HEK293T (cell line): ENCODE results near the gene GRIK4.

Source experiments
- CTCF ChIA-PET: fragments of 350-600 bp; formaldehyde crosslinking; extraction: SDS; loops from one replicate; lab custom pipeline; 2021; ENCODE audit warnings: antibody characterized with exemption, inconsistent platforms; lab: Yijun Ruan, JAX
- POLR2A ChIA-PET: fragments of 350-600 bp; formaldehyde crosslinking; extraction: SDS; loops from one replicate; lab custom pipeline; 2020; ENCODE audit warnings: antibody characterized with exemption, inconsistent platforms; lab: Yijun Ruan, JAX
- DNase-seq: peaks from one replicate; pipeline ENCODE4 v3.0.0; 2012; ENCODE audit warnings: mixed read lengths; ENCODE audit errors: extremely low spot score
- ARNT ChIP-seq: fragments of 450-650 bp; IDR thresholded peaks from 2 replicates; pipeline ENCODE4 v1.6.1; 2017; ENCODE audit warnings: mild to moderate bottlenecking
- BHLHE40 ChIP-seq: fragments of 450-650 bp; IDR thresholded peaks from 2 replicates; pipeline ENCODE4 v1.6.1; 2016; ENCODE audit warnings: mild to moderate bottlenecking, moderate library complexity, borderline replicate concordance
- CTBP1 ChIP-seq: fragments of 450-650 bp; IDR thresholded peaks from 2 replicates; pipeline ENCODE4 v1.6.1; 2016; ENCODE audit warnings: borderline replicate concordance
- ELF4 ChIP-seq: fragments of 450-650 bp; IDR thresholded peaks from 2 replicates; pipeline ENCODE4 v1.6.1; 2017; ENCODE audit warnings: antibody characterized with exemption
- FOXA1 ChIP-seq: fragments of 450-650 bp; IDR thresholded peaks from 2 replicates; pipeline ENCODE4 v1.6.1; 2016; ENCODE audit warnings: mild to moderate bottlenecking
- FOXK2 ChIP-seq: fragments of 450-650 bp; IDR thresholded peaks from 2 replicates; pipeline ENCODE4 v1.6.1; 2016; ENCODE audit warnings: mild to moderate bottlenecking
- FOXM1 ChIP-seq: fragments of 450-650 bp; IDR thresholded peaks from 2 replicates; pipeline ENCODE4 v1.6.1; 2017; ENCODE audit warnings: mild to moderate bottlenecking, borderline replicate concordance
- HDGF ChIP-seq: fragments of 450-650 bp; IDR thresholded peaks from 2 replicates; pipeline ENCODE4 v1.6.1; 2017; ENCODE audit warnings: antibody characterized with exemption, borderline replicate concordance
- L3MBTL2 ChIP-seq: fragments of 450-650 bp; conservative IDR thresholded peaks from 2 replicates; pipeline ENCODE4 v1.6.1; 2016; ENCODE audit warnings: mild to moderate bottlenecking
- LEF1 ChIP-seq: fragments of 450-650 bp; IDR thresholded peaks from 2 replicates; pipeline ENCODE4 v1.6.1; 2017; ENCODE audit warnings: mild to moderate bottlenecking, borderline replicate concordance
- NFRKB ChIP-seq: fragments of 450-650 bp; IDR thresholded peaks from 2 replicates; pipeline ENCODE4 v1.6.1; 2016; ENCODE audit warnings: mild to moderate bottlenecking, moderate library complexity
- SP1 ChIP-seq: fragments of 450-650 bp; IDR thresholded peaks from 2 replicates; pipeline ENCODE4 v1.6.1; 2017
- SUZ12 ChIP-seq: fragments of 450-650 bp; IDR thresholded peaks from 2 replicates; pipeline ENCODE4 v1.6.1; 2016; ENCODE audit warnings: mild to moderate bottlenecking
- TARDBP ChIP-seq: fragments of 450-650 bp; IDR thresholded peaks from 2 replicates; pipeline ENCODE4 v1.6.1; 2016
- ZNF384 ChIP-seq: fragments of 450-650 bp; IDR thresholded peaks from 2 replicates; pipeline ENCODE4 v1.6.1; 2016
- TF ChIP-seq, protein P1 (sequence below): fragments of 450-650 bp; IDR thresholded peaks from 2 replicates; pipeline ENCODE4 v1.6.1; 2016

The GRIK4 gene

DNA sequence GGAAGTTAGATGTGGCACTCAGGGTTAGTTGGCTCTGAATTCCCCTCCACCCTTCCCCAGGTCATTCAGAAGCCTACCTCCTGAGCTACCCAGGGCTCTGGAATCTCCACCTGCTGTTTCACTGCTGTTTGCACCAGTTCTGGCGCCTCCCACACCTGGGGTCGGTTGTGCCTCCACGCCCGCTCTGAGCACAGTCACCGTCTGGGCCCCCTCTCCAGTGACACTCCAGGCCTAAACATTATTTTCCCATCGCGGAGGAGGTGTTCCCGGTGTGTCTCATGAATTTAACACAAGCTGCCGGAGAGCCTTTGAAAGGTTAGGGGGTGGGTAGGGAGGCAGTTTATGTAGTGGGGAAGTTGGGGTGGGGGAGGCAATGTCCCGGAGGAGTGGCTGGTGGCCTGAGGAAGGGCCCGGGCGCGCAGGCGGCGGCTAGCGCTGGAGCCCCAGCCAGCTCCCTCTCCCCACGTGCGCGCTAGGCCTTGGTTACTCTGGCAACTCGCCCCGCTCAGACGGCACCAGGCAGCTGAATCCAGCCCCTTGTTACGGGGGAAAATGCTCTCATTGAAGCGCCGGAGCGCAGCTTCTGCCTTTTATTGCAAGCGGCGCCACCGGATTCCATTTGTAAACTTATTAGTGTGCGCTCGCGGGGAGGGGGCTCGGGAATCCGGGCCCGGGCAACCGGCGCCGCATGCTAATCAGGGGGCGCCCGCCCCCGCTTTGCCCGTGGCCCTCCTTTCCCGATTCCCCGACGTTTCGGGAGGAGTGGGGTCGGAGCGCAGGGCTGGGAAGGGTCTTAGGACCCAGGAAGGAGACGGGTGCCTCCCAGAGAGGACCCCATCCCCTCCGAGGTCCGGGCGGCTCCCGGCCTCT is 52.4 kb downstream of the GRIK4 start:
- no peak for TF ChIP-seq ELF4
- no peak for TF ChIP-seq CTBP1
- no peak; the same call in 1 of the 2 replicates for TF ChIP-seq L3MBTL2
- no peak for TF ChIP-seq LEF1
- no peak for TF ChIP-seq FOXA1
- TF ChIP-seq HDGF, result no peak
- no peak for TF ChIP-seq FOXK2
- no peak for TF ChIP-seq SP1
- no peak for TF ChIP-seq FOXM1
- no peak for TF ChIP-seq TARDBP
- no peak for TF ChIP-seq BHLHE40
- no peak for TF ChIP-seq NFRKB
- ChIA-PET POLR2A (interaction anchor here (1.5 kb wide), 1 partner anchor 11 kb away, joined by 3 read pairs; no protein-coding TSS in a partner anchor), CTCF (interaction anchor here (1.7 kb wide), 1 partner anchor 53 kb away, joined by 3 read pairs; no protein-coding TSS in a partner anchor)
- DNase-seq, result no peak

DNA sequence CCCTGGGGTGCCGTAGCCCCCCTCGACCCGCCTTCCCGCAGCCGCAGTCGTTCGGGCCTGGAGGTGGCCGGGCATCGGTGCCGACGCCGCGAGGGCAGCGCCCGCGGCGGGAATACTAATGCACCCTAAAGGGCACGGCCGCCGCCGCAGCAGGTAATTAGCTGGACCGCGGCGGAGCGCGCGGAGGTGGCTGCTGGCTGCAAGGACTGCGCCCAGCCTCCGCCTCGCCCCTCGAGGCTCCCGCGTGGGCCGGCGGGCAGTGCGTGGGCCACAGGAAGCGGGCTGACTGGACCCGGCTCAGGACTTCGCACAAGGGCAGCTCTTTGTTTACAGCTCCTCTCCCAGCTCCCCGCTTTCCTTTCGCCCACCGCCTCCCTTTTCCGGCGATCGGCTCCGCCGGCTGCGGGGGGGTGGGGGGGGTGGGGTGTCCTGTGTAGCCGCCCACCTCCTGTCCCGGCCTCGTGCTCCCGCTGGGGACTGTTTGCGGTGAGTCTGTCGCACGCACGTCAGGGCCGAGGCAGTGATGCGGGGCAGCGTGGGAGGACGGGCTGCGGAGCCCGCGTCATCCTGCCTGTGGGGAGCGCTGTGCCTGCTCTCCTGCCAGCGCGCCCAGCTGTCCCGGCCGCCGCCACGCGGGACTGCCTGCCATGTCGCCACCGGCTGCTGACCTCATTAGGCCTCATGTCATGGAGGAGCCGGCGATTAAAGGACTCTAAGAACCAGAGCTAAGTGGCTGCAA is 53.2 kb downstream of the GRIK4 start:
- TF ChIP-seq SP1 (no peak), ELF4 (no peak)
- ChIA-PET POLR2A (interaction anchor here (1.5 kb wide), 1 partner anchor 12 kb away, joined by 3 read pairs; no protein-coding TSS in a partner anchor), CTCF (interaction anchor here (1.7 kb wide), 1 partner anchor 54 kb away, joined by 3 read pairs; no protein-coding TSS in a partner anchor)
- peak; percentile 47 for DNase-seq

DNA sequence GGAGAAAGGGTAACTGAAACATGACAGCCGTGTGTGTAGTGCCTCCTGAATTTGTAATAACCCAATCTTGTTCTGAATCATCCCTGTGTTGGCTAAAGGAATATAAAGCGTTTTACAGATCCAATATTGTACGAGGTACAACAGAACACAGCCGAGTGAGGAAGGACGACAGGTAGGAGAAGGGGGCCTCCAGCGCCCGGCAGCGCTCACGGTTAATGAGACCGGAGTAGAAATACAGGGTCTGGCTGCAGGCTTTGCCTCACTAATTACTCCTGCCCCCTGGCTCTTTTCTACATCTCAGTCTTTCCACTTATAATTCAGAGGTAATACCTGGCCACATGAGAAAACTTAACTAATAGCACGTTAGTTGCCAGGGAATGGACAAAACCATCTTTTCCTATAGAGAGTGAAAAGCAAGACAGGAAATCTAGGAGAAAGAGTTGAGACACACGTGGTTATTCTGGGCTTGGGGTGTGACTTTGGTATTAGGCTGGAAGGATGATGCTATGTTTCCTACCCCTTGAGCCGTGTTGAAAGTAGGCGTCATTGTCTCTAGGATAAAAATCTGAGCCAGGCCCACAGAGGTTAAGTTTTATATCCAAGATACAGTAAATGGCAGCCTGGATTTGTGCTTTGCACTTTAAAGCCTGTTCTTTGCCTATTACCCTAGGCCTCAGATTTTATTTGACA is 54.1 kb downstream of the GRIK4 start:
- no peak for DNase-seq
- POLR2A ChIA-PET, result no interaction called here
- TF ChIP-seq FOXK2 (no peak), HDGF (no peak), FOXM1 (no peak), L3MBTL2 (no peak), NFRKB (no peak), SP1 (no peak), TARDBP (no peak), CTBP1 (no peak), BHLHE40 (no peak), SUZ12 (no peak), ARNT (no peak), FOXA1 (no peak), LEF1 (no peak), ELF4 (no peak), ZNF384 (no peak)
- TF ChIP-seq, protein P1, sequence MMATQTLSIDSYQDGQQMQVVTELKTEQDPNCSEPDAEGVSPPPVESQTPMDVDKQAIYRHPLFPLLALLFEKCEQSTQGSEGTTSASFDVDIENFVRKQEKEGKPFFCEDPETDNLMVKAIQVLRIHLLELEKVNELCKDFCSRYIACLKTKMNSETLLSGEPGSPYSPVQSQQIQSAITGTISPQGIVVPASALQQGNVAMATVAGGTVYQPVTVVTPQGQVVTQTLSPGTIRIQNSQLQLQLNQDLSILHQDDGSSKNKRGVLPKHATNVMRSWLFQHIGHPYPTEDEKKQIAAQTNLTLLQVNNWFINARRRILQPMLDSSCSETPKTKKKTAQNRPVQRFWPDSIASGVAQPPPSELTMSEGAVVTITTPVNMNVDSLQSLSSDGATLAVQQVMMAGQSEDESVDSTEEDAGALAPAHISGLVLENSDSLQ, result no peak
- CTCF ChIA-PET, result interaction anchor here (1.7 kb wide), 1 partner anchor 55 kb away, joined by 3 read pairs; no protein-coding TSS in a partner anchor

DNA sequence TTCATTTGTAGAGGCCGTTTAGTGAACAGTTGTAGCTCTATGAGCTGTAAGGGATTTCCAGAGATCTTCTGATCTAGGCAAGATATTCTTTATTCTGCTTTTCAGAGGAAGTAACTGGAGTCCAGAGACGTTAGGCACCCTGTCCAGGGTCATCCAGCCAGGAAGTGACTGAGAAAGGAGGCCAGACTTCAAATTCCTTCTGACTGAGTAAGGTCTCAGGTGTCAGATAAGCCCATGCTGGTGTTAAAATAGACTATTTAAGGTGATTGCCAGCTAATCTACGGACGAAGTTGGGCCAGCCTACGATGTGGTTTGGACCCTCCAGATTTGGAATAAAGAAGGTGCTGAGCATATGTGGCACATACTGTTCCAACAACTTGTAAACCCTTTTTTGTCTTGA is 54.6 kb downstream of the GRIK4 start:
- no peak for TF ChIP-seq BHLHE40
- TF ChIP-seq L3MBTL2, result no peak
- TF ChIP-seq SP1, result no peak
- TF ChIP-seq HDGF, result no peak
- no peak for TF ChIP-seq CTBP1
- TF ChIP-seq NFRKB, result no peak
- TF ChIP-seq FOXA1, result no peak
- TF ChIP-seq TARDBP, result no peak
- no peak for TF ChIP-seq ARNT
- TF ChIP-seq, protein P1, result no peak
- no peak for TF ChIP-seq ELF4
- TF ChIP-seq LEF1, result no peak
- no peak for TF ChIP-seq ZNF384
- no peak for TF ChIP-seq FOXM1
- no peak for TF ChIP-seq FOXK2
- no peak for TF ChIP-seq SUZ12
- POLR2A ChIA-PET, result no interaction called here
- CTCF ChIA-PET, result no interaction called here
- no peak for DNase-seq

DNA sequence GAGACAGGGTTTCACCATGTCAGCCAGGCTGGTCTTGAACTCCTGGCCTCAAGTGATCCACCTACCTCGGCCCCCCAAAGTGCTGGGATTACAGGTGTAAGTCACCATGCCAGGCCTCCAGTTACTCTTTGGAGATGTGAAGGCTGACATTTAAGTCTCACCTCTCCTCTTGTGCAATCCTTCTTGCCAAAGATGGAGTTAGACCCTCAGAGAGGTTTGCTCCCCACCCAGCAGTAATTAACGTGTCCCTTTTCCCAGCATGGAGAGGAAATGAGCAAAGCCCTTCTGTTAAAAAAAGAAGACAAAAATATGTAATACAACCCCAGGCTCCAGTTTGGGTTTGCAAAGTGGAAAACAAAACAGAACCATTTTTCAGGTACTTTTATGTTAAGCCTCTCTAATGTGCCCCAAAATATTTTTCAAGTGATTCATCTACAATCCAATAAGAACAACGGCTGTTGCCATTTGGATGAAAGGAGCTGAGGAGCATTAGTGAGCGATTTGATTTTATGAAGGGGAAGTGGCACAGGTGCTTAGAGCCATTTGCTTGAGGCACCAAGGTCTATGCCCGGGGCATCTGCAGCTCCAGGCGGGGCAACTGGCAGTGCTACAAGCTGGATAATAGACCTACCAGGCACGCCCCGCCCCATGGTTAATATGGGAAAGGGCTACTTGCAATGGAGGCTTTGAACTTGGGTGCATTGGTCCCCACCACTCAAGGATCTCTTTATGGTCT is 57.2 kb downstream of the GRIK4 start:
- TF ChIP-seq ZNF384 (no peak), ARNT (no peak), TARDBP (no peak), FOXK2 (no peak), CTBP1 (no peak), LEF1 (no peak), SUZ12 (no peak), HDGF (no peak), BHLHE40 (no peak), L3MBTL2 (no peak), ELF4 (no peak), FOXA1 (no peak), FOXM1 (no peak), NFRKB (no peak), SP1 (no peak)
- TF ChIP-seq, protein P1, result no peak
- CTCF ChIA-PET, result no interaction called here
- POLR2A ChIA-PET, result no interaction called here
- DNase-seq, result no peak
